ENCODE results near the gene SLC12A2. TPM values are rescaled to one million over a fixed set of nuclear protein-coding genes. Genes with fewer than 3 reads are reported as not detected.
A peak's percentile ranks its signal among the peaks of the same experiment; 100 is the strongest.

The SLC12A2 gene
- polyA plus RNA-seq, 1 of the 3 experiments (the other 2 are of a cell fraction) = 5.6 TPM

GRCh38 chr5:128081111-128081851 lies 2.3 kb upstream of the SLC12A2 start:
- Histone ChIP-seq H3K27me3 (ENCODE audit: insufficient read depth) (no peaks in the 10 kb centered on the region), H3K4me3 (ENCODE audit: low read depth in 2 of 2, low read length in 1 of 2) (peak overlapping the region; percentile 80 to 86), H3K79me2 (ENCODE audit: insufficient read depth) (peaks cover 85% of the 10 kb centered on the region), H3K4me1 (ENCODE audit: control insufficient read depth in 1 of 2, insufficient read depth in 2 of 2, low read depth in 1 of 2, low read length in 1 of 2) (peaks cover 6 to 18% of the 10 kb centered on the region in 2 experiments; a peak in 3 of 4 replicates), H3K9me2 (no peaks in the 10 kb centered on the region), H4K20me1 (ENCODE audit: insufficient read depth) (peaks cover 19% of the 10 kb centered on the region), H3K9me3 (no peaks in the 10 kb centered on the region), H3K36me3 (replicated peaks in 1 of 2; ENCODE audit: control insufficient read depth in 1 of 2, insufficient read depth in 2 of 2, low read length in 1 of 2) (no peaks in the 10 kb centered on the region), H3K9ac (peak overlapping the region; percentile 76; the same call in 1 of the 2 replicates), H2AFZ (ENCODE audit: low read depth) (peak overlapping the region; percentile 80), H3K27ac (ENCODE audit: low read depth in 2 of 2, low read length in 1 of 2) (peak overlapping the region in 1 of 2 experiments; percentile 87; a peak in 3 of 4 replicates), H3F3A (replicated peaks; ENCODE audit: insufficient read depth) (no peaks in the 10 kb centered on the region), H3K4me2 (peak overlapping the region; percentile 93)
- 56% methylated on average over 5 of the region's 5 CpGs for WGBS (ENCODE audit: low lambda C conversion rate)
- DNase-seq = peak; percentile 19
- CTCF ChIA-PET = interaction anchor here (0.6 to 1.9 kb wide), 14 partner anchors 9 to 569 kb away, joined by 3 to 5 read pairs (median 3); no protein-coding TSS in a partner anchor
- POLR2A ChIA-PET = no interaction called here
- peak; percentile 42 for TF ChIP-seq CTCF (IDR thresholded peaks at IDR 0.05)
- no peak for TF ChIP-seq SIN3A (IDR thresholded peaks at IDR 0.05; ENCODE audit: borderline replicate concordance, low read depth, low read length)

DNA sequence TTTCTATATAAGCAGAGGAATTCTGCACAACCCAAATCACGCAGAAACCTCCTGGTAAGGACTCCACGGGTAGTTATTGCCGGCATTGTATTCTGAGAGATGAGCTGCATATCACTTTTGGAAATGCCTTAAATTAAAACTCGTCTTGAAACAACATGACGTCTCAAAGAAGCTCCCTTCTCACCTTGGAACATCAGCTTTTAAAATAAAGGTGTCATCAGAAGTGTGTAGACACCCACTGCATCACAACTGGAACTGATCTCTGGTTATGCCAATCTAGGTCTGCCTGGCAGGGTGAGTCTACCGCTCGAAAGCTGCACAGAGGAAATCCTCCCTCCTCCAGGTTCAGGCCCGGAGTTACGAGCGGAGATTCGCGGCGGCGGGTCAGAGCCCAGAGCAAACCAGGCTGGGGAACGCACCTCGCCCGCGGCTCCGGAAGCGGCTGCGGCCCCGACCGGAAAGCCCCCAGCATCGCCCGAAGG lies 974 bp upstream of the SLC12A2 start:
- peak overlapping the region; percentile 76 for H3K9ac ChIP-seq
- ChIA-PET CTCF (interaction anchor here (0.7 to 1.4 kb wide), 6 partner anchors 11 to 1817 kb away, joined by 3 read pairs; no protein-coding TSS in a partner anchor), POLR2A (interaction anchor here (1.0 kb wide), 2 partner anchors 47 to 207 kb away, joined by 3 read pairs; no protein-coding TSS in a partner anchor)
- H4K20me1 ChIP-seq (ENCODE audit: insufficient read depth) = peaks cover 19% of the 10 kb centered on the region
- peak overlapping the region; percentile 80 for H2AFZ ChIP-seq (ENCODE audit: low read depth)
- H3K9me2 ChIP-seq = no peaks in the 10 kb centered on the region
- peak overlapping the region; percentile 80 to 86 for H3K4me3 ChIP-seq (ENCODE audit: low read depth in 2 of 2, low read length in 1 of 2)
- H3K4me2 ChIP-seq = peak overlapping the region; percentile 93
- peaks cover 6 to 18% of the 10 kb centered on the region in 2 experiments; a peak in 3 of 4 replicates for H3K4me1 ChIP-seq (ENCODE audit: control insufficient read depth in 1 of 2, insufficient read depth in 2 of 2, low read depth in 1 of 2, low read length in 1 of 2)
- H3K27me3 ChIP-seq (ENCODE audit: insufficient read depth) = no peaks in the 10 kb centered on the region
- no peaks in the 10 kb centered on the region for H3K9me3 ChIP-seq
- no peaks in the 10 kb centered on the region for H3K36me3 ChIP-seq (replicated peaks in 1 of 2; ENCODE audit: control insufficient read depth in 1 of 2, insufficient read depth in 2 of 2, low read length in 1 of 2)
- no peaks in the 10 kb centered on the region for H3F3A ChIP-seq (replicated peaks; ENCODE audit: insufficient read depth)
- DNase-seq = no peak
- H3K79me2 ChIP-seq (ENCODE audit: insufficient read depth) = peaks cover 84% of the 10 kb centered on the region
- WGBS (ENCODE audit: low lambda C conversion rate) = 1% methylated on average over 5 of the region's 25 CpGs
- H3K27ac ChIP-seq (ENCODE audit: low read depth in 2 of 2, low read length in 1 of 2) = peak overlapping the region; percentile 87 to 98
- TF ChIP-seq, protein P1, sequence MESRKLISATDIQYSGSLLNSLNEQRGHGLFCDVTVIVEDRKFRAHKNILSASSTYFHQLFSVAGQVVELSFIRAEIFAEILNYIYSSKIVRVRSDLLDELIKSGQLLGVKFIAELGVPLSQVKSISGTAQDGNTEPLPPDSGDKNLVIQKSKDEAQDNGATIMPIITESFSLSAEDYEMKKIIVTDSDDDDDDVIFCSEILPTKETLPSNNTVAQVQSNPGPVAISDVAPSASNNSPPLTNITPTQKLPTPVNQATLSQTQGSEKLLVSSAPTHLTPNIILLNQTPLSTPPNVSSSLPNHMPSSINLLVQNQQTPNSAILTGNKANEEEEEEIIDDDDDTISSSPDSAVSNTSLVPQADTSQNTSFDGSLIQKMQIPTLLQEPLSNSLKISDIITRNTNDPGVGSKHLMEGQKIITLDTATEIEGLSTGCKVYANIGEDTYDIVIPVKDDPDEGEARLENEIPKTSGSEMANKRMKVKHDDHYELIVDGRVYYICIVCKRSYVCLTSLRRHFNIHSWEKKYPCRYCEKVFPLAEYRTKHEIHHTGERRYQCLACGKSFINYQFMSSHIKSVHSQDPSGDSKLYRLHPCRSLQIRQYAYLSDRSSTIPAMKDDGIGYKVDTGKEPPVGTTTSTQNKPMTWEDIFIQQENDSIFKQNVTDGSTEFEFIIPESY (IDR thresholded peaks at IDR 0.05; ENCODE audit: borderline replicate concordance, low read depth) = no peak
- TF ChIP-seq SMC3 (IDR thresholded peaks at IDR 0.05; ENCODE audit: low read depth, low read length) = no peak
- TF ChIP-seq GATA2 (CRISPR knock-in tag; IDR thresholded peaks at IDR 0.05) = no peak
- TF ChIP-seq SIN3A (IDR thresholded peaks at IDR 0.05; ENCODE audit: borderline replicate concordance, low read depth, low read length) = no peak
- no peak for TF ChIP-seq ELF1 (IDR thresholded peaks at IDR 0.05)
- TF ChIP-seq CTCF (IDR thresholded peaks at IDR 0.05) = no peak
- TF ChIP-seq PBX3 (IDR thresholded peaks at IDR 0.05) = no peak
- TF ChIP-seq USF1 (IDR thresholded peaks at IDR 0.05; ENCODE audit: borderline replicate concordance, low read depth) = no peak
- TF ChIP-seq NFIC (IDR thresholded peaks at IDR 0.05; ENCODE audit: borderline replicate concordance) = no peak
- TF ChIP-seq RFX5 (IDR thresholded peaks at IDR 0.05; ENCODE audit: low read length) = no peak
- no peak for TF ChIP-seq JUND (IDR thresholded peaks at IDR 0.05)
- no peak for TF ChIP-seq RXRA (IDR thresholded peaks at IDR 0.05; ENCODE audit: borderline replicate concordance, low read depth)
- no peak; the same call in 1 of the 2 replicates for TF ChIP-seq MXI1 (IDR thresholded peaks at IDR 0.05; ENCODE audit: low read depth, low read length)
- TF ChIP-seq NRF1 (IDR thresholded peaks at IDR 0.05; ENCODE audit: low read depth, low read length) = no peak
- TF ChIP-seq RAD21 (IDR thresholded peaks at IDR 0.05; ENCODE audit: low read length) = no peak
- no peak; the same call in 1 of the 2 replicates for TF ChIP-seq TAF1 (IDR thresholded peaks at IDR 0.05; ENCODE audit: borderline replicate concordance, low read depth, low read length)
- TF ChIP-seq GABPA (IDR thresholded peaks at IDR 0.05; ENCODE audit: low read depth) = no peak; the same call in 1 of the 2 replicates
- TF ChIP-seq TEAD4 (IDR thresholded peaks at IDR 0.05; ENCODE audit: borderline replicate concordance, insufficient read depth) = no peak
